Epithelial cell of proximal tubule (primary cell): Measurements from ENCODE around the gene BICDL2. TPM values are rescaled to one million over a fixed set of nuclear protein-coding genes. Genes with fewer than 3 reads are reported as not detected.

Experiments used
- DNase-seq: peaks from one replicate; pipeline ENCODE4 v3.0.0-alpha.2; 2011; ENCODE audit warnings: low read depth
- H3K4me3 ChIP-seq: 2 replicates; pipeline ENCODE4 v1.5.1; 2011; ENCODE audit warnings: low read depth, mild to moderate bottlenecking, low read length
- CTCF ChIP-seq: conservative IDR thresholded peaks from 2 replicates; pipeline ENCODE4 v1.5.1; 2012; ENCODE audit warnings: low read depth, mild to moderate bottlenecking, low read length
- total RNA-seq: library from RNA; depleted of rRNA; stranded (reverse); fragments of >200 nt; gene quantifications from 2 replicates; pipeline ENCODE4 v1.2.3, GENCODE V29; 2015

Gene BICDL2
- total RNA-seq, 1 donor from 2014 or later, result 4.6 TPM

- no peak for TF ChIP-seq CTCF
- no peak overlapping the region for H3K4me3 ChIP-seq
- no peak for DNase-seq
Observed at GRCh38 chr16:3032624-3033023, 4.1 kb downstream of the BICDL2 start.

- no peak overlapping the region for H3K4me3 ChIP-seq
- DNase-seq, result no peak
- no peak for TF ChIP-seq CTCF
Observed at GRCh38 chr16:3030222-3031212, 6.2 kb downstream of the BICDL2 start.

GRCh38 chr16:3029491-3030221, 7.1 kb downstream of the BICDL2 start:
- no peak for DNase-seq
- H3K4me3 ChIP-seq, result peak overlapping the region; percentile 40
- no peak for TF ChIP-seq CTCF

- H3K4me3 ChIP-seq, result no peak overlapping the region
- DNase-seq, result no peak
- no peak for TF ChIP-seq CTCF
Observed at GRCh38 chr16:3028716-3029319, 7.9 kb downstream of the BICDL2 start.

- peak; percentile 69 for TF ChIP-seq CTCF
- peak overlapping the region; percentile 14 for H3K4me3 ChIP-seq
- no peak for DNase-seq
Observed at GRCh38 chr16:3027983-3028715, 8.6 kb downstream of the BICDL2 start.

GRCh38 chr16:3027489-3027795, 9.3 kb downstream of the BICDL2 start:
- no peak overlapping the region for H3K4me3 ChIP-seq
- no peak for DNase-seq
- TF ChIP-seq CTCF, result no peak
